GM18502 (cell line): ENCODE data around the gene CD244.
A peak's percentile ranks its signal among the peaks of the same experiment; 100 is the strongest.
"Not testable (repeated sequence)": the region's sequence is repeated elsewhere in the genome, so short reads cannot be mapped to it uniquely, and the experiment has no call there.

Experiments
- ATAC-seq: cut with Tn5 transposase; IDR thresholded peaks from one replicate; pipeline ENCODE4 v1.9.1; 2021; ENCODE audit warnings: mild to moderate bottlenecking; ENCODE audit not compliant: unreplicated experiment, poor library complexity

CD244 gene

GRCh38 chr1:160880216-160880615 lies 17.5 kb upstream of the CD244 start:
- ATAC-seq = no peak

- ATAC-seq = no peak
Observed at GRCh38 chr1:160879056-160879455, 16.4 kb upstream of the CD244 start.

- no peak for ATAC-seq
Observed at GRCh38 chr1:160877221-160877620, 14.5 kb upstream of the CD244 start.

GRCh38 chr1:160876311-160876710 lies 13.6 kb upstream of the CD244 start:
- no peak for ATAC-seq

GRCh38 chr1:160875591-160875990 lies 12.9 kb upstream of the CD244 start:
- not testable (repeated sequence) for ATAC-seq

GRCh38 chr1:160874935-160875334 lies 12.2 kb upstream of the CD244 start:
- ATAC-seq = no peak

- ATAC-seq = no peak
Observed at GRCh38 chr1:160868141-160868540, 5.5 kb upstream of the CD244 start.

GRCh38 chr1:160867651-160868050 lies 5.0 kb upstream of the CD244 start:
- not testable (repeated sequence) for ATAC-seq

- ATAC-seq = no peak
Observed at GRCh38 chr1:160866695-160867260, 4.1 kb upstream of the CD244 start.

GRCh38 chr1:160866001-160866694 lies 3.5 kb upstream of the CD244 start:
- no peak for ATAC-seq

GRCh38 chr1:160865337-160865736 lies 2.6 kb upstream of the CD244 start:
- ATAC-seq = no peak

GRCh38 chr1:160864173-160864572 lies 1.5 kb upstream of the CD244 start:
- no peak for ATAC-seq

GRCh38 chr1:160863774-160864131 lies 1.1 kb upstream of the CD244 start:
- ATAC-seq = no peak

- ATAC-seq = no peak
Observed at GRCh38 chr1:160863061-160863773, 530 bp upstream of the CD244 start.

- no peak for ATAC-seq
Observed at GRCh38 chr1:160860840-160861505, 1.7 kb downstream of the CD244 start.

- ATAC-seq = no peak
Observed at GRCh38 chr1:160859166-160859565, 3.5 kb downstream of the CD244 start.

GRCh38 chr1:160858507-160858906 lies 4.2 kb downstream of the CD244 start:
- no peak for ATAC-seq

- no peak for ATAC-seq
Observed at GRCh38 chr1:160858097-160858496, 4.6 kb downstream of the CD244 start.

- peak; percentile 65 for ATAC-seq
Observed at GRCh38 chr1:160855181-160855981, 7.3 kb downstream of the CD244 start.

GRCh38 chr1:160853754-160854153 lies 8.9 kb downstream of the CD244 start:
- no peak for ATAC-seq
